HG03064 (cell line): Measurements from ENCODE around the gene DHODH.

ENCODE experiments used
- ATAC-seq: cut with Tn5 transposase; IDR thresholded peaks from one replicate; pipeline ENCODE4 v1.9.1; 2021; ENCODE audit warnings: low read depth; ENCODE audit not compliant: unreplicated experiment

Gene DHODH

GRCh38 chr16:72013389-72013788, 4.8 kb downstream of the DHODH start:
- ATAC-seq: no peak

GRCh38 chr16:72013888-72014581, 5.5 kb downstream of the DHODH start:
- ATAC-seq: no peak

GRCh38 chr16:72014675-72015074, 6.1 kb downstream of the DHODH start:
- ATAC-seq: no peak

DNA sequence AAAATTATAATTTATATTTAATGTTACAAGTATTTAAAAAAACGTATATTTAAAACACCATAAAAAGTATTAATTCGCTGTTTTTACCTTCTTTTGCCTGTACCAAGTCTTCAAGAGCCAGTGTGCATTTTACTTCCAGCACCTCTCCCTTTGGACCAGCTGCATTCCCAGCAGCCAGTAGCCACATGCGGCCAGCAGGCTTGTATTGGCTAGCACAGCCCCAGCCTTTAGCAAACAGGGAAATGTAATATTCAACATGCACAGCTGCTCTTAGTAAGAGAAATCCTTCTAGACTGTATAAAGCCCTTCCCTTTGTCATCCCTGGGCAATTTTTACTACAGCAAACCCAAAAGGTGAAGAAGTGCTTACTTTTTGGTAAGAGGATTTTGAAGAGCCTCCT, 6.6 kb downstream of the DHODH start:
- ATAC-seq: no peak

- ATAC-seq: no peak
Measured at GRCh38 chr16:72018470-72018869, 9.9 kb downstream of the DHODH start.

DNA sequence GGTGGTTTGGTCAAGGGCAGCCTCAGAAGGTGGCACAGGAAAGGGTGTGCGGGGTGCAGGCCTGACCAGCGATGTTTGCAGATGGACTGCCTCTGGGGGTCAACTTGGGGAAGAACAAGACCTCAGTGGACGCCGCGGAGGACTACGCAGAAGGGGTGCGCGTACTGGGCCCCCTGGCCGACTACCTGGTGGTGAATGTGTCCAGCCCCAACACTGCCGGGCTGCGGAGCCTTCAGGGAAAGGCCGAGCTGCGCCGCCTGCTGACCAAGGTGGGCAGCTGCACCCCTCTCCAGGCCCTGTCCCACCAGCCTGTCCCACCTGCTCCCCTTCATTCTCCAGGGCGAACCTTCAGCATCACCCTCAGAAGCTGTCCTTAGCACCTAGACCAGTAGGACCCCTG, 12.5 kb downstream of the DHODH start:
- no peak for ATAC-seq

DNA sequence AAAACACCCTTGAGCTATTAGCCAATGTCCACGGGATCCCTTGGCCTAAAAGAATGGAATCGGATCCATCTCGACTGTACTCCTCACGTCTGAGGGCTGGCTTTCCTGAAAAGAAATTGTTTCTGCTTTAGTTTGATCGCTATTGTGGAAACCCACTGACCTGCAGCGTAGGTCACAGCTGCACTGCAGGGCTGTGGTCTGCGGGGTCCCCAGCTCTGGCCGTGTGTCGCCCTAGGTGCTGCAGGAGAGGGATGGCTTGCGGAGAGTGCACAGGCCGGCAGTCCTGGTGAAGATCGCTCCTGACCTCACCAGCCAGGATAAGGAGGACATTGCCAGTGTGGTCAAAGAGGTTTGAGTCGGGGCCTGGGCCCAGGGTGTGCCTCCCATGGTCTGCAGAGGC, 13.6 kb downstream of the DHODH start:
- no peak for ATAC-seq

DNA sequence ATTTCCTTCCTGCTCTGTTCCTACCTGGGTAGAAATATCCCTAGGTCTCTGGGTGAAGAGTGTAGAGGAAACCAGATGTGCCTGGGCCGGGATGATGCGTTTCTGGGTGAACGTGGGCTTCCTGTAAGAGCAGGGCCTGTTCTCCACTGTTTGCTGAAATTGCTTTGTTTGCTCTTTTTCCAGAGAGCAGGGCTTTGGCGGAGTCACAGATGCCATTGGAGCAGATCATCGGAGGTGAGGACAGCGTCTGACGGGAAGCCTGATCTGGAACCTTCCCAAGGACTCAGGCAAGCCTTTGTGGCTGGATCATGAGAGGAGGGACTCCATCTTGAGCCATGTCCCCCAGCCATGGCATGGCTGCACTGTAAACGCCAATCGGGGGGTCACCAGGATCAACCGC, 15.4 kb downstream of the DHODH start:
- no peak for ATAC-seq

- ATAC-seq: no peak
Measured at GRCh38 chr16:72024862-72025382, 16.4 kb downstream of the DHODH start.

GRCh38 chr16:72025404-72026114, 17.0 kb downstream of the DHODH start:
- no peak for ATAC-seq

DNA sequence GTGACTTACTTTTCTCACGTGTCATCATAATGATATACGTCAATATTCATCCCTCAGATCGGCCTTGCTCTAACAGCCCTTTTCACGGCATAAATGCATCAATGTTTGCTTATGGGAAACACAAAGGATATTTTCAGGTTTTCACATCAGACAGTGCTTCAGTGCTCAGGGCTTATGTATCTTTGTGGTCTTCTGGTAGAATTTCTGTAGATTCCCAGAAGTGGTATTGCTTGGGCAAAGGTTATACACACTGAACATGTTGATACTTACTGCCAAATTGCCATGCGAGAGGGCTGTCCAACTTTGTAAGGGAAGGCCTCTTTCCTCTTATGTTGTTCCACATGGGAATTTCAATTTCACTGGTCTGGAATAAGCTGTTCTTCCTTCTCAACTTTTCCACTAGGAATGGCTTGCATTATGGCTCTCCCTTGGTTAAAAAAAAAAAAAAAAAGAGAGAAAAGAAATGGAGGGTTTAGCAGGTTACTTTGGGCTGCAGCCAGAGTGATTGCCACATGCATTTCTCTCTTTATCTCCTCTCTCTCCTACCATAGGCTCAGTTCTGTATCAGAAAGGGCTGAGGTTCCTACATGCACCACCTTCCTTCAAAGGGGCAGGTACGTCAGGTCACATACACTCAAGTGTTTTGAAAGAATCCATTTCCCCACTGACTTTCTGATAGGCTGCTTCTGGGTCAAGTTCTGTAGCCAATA, 19.3 kb downstream of the DHODH start:
- ATAC-seq: no peak

DNA sequence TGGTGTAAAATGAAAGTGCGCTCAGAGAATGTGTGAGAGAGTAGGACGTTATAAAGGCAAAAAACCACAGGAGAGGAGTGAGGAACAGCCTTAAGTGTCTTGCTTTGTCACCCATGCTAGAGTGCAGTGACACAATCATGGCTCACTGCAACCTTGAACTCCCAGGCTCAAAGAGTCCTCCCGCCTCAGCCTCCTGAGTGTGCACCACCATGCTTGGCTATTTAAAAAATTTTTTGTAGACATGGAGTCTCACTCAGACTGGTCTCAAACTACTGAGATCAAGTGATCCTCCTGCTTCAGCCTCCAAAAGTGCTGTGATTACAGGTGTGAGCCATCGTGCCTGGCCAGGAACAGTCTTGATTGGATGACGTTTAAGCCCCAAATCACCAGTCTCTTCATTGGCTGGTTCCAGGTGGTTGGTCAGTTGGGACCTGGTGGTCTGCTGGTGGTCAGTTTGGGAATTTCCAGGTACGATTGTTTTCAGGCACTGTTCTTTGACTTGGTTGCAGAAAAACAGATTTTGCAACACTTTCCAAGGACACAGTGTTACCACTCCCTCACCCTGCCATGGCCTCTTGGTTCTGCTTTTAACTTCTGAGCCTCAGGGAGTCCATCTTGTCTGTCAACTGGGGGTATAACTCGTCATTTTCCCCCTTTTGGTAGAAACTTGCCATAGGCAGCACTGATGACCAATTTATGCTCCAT, 21.2 kb downstream of the DHODH start:
- ATAC-seq: no peak

GRCh38 chr16:72033437-72033836, 24.9 kb downstream of the DHODH start:
- ATAC-seq: no peak

DNA sequence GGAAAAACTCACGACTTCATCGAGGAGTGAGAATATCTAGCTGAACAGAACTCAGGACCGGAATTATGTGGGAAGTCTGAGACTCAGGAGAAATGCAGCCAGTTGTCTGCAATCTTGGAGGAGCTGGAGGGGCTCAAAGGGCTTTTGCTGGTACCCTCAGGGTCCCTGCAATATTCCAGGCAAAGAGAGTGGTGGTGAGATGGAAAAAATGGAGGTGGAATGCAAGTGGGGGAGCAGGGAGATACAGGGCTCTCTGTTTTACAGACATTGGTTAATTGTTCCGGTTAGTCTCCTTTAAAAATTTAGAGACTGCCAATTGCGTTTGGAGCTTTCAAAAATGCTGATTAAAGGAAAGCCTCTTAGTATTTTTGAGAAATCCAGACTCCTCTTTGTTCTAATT, 27.6 kb downstream of the DHODH start:
- ATAC-seq: no peak

- no peak for ATAC-seq
Measured at GRCh38 chr16:72042157-72042660, 33.7 kb downstream of the DHODH start.

GRCh38 chr16:72043058-72043457, 34.5 kb downstream of the DHODH start:
- no peak for ATAC-seq

DNA sequence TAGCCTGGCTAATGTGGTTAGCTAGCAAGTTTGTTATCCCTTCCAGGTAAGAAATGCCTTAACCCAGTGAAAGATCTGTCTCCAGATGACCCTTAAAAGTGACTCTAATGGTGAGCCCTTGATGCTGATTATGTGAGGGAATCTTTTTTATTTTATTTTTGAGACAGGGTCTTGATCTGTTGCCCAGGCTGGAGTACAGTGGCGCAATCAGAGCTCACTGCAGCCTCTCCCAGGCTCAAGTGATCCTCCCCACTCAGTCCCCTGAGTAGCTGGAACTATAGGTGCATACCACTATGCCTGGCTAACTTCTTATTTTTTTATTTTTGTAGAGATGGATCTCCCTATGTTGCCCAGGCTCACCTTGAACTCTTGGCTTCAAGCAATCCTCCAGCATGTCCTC, 35.0 kb downstream of the DHODH start:
- no peak for ATAC-seq

- no peak for ATAC-seq
Measured at GRCh38 chr16:72044296-72044695, 35.8 kb downstream of the DHODH start.

DNA sequence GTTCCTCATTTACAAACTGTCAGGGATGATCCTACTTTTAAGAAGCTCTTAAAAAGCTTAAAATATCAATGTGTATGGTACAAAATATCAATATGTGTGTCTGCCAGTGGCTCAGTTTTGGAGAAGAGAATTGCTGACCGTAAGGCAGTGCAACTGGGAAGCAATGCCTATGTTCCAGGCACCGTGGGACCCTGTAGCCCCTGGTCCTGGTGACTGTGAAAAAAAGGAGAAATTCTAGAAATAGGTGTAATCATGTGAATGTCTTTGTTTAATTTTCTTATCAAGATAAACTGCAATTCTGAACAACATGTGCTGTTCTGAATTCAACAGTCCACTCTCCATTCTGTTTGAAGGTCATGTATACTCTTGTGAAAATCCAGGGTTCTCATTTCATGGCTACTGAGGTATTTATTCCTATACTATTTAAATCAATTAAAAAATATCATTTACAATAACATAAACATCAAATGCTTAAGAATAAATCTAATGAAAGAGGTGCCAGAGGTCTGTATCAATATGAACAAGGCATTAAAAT, 36.3 kb downstream of the DHODH start:
- no peak for ATAC-seq

DNA sequence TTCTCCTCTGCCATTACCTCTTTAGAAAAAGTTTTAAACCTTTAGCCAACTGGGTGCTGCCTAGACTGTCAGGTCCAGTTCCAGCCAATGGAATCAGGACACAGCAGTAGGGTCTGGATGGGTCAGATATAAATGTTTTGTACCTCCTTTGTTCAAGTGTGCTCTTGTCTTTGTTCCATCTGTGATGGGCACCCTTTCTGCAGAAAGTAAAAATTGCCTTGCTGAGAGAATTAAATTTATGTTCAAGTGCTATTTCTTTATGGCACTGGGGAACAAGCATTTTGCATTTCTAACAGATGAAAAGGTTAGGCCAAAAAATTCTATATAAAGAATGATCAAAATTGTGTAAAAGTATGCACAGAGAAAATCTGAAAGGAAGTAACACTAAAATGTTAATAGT, 40.6 kb downstream of the DHODH start:
- ATAC-seq: no peak
